GM12878 (cell line): ENCODE results near the gene GGT1.

Source experiments
- CHD2 ChIP-seq: IDR thresholded peaks from 2 replicates; pipeline ENCODE4 v1.6.1; 2011; ENCODE audit warnings: low read depth, low read length, improper control_type of control experiment, borderline replicate concordance
- CREB1 ChIP-seq: IDR thresholded peaks from 2 replicates; pipeline ENCODE4 v1.6.1; 2012; ENCODE audit warnings: low read depth, mild to moderate bottlenecking, inconsistent platforms
- CTCF ChIP-seq, 3 experiments: IDR thresholded peaks in 2 of 3; conservative IDR thresholded peaks in 1 of 3; 2 replicates each; pipeline ENCODE4 v1.5.1; 2011; ENCODE audit warnings: low read depth in 3 of 3, low read length in 3 of 3, mild to moderate bottlenecking in 3 of 3, control low read depth in 2 of 3, moderate library complexity in 2 of 3, inconsistent platforms in 1 of 3, mixed read lengths in 1 of 3; ENCODE audit not compliant: control insufficient read depth in 2 of 3, insufficient read depth in 1 of 3; ENCODE audit errors: extremely low read depth in 1 of 3
- E2F4 ChIP-seq: IDR thresholded peaks from 2 replicates; pipeline ENCODE4 v1.6.1; 2012; ENCODE audit warnings: low read depth, low read length, improper control_type of control experiment
- E2F8 ChIP-seq: fragments of 450-650 bp; IDR thresholded peaks from 2 replicates; pipeline ENCODE4 v1.6.1; 2018; ENCODE audit warnings: mild to moderate bottlenecking, low read depth, moderate library complexity; ENCODE audit not compliant: partially characterized antibody
- EZH2 ChIP-seq: IDR thresholded peaks from 2 replicates; pipeline ENCODE4 v1.6.1; 2012; ENCODE audit warnings: low read depth, mild to moderate bottlenecking, control low read depth, inconsistent platforms, low read length, borderline replicate concordance; ENCODE audit not compliant: control insufficient read depth
- RELB ChIP-seq: fragments of 450-650 bp; IDR thresholded peaks from 2 replicates; pipeline ENCODE4 v1.6.1; 2017; ENCODE audit warnings: low read depth, mild to moderate bottlenecking, moderate library complexity
- SIX5 ChIP-seq: IDR thresholded peaks from 2 replicates; pipeline ENCODE4 v1.6.1; 2011; ENCODE audit warnings: mild to moderate bottlenecking, low read depth, low read length, moderate library complexity; ENCODE audit not compliant: severe bottlenecking
- USF1 ChIP-seq: IDR thresholded peaks from 2 replicates; pipeline ENCODE4 v1.6.1; 2011; ENCODE audit warnings: borderline replicate concordance, low read depth, mild to moderate bottlenecking, moderate library complexity, mixed read lengths, low read length; ENCODE audit not compliant: insufficient read depth; ENCODE audit errors: extremely low read length

GRCh38 chr22:24587948-24588347, 15.0 kb upstream of the GGT1 start:
- TF ChIP-seq SIX5 (no peak), RELB (no peak), USF1 (no peak), EZH2 (no peak), E2F8 (no peak), CTCF (IDR thresholded peaks at IDR 0.05 in 2 of 3, conservative IDR thresholded peaks at IDR 0.05 in 1 of 3; ENCODE audit: control insufficient read depth in 2 of 3, extremely low read depth in 1 of 3, insufficient read depth in 1 of 3, low read depth in 3 of 3, low read length in 3 of 3) (no peak), CHD2 (no peak), CREB1 (no peak), E2F4 (no peak)
